Measurements from ENCODE around the gene NANS.
"Not testable (repeated sequence)": the region's sequence is repeated elsewhere in the genome, so short reads cannot be mapped to it uniquely, and the experiment has no call there.

The NANS gene

DNA sequence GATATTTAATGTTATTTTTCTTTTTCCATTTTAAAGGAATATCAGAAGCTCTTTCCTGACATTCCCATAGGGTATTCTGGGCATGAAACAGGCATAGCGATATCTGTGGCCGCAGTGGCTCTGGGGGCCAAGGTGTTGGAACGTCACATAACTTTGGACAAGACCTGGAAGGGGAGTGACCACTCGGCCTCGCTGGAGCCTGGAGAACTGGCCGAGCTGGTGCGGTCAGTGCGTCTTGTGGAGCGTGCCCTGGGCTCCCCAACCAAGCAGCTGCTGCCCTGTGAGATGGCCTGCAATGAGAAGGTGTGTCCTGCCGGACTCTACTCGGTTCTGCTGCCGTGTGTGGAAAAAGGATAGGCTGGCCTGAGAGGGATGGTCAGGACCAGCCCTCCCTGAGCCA is 24.2 kb downstream of the NANS start:
- no peak for DNase-seq

DNA sequence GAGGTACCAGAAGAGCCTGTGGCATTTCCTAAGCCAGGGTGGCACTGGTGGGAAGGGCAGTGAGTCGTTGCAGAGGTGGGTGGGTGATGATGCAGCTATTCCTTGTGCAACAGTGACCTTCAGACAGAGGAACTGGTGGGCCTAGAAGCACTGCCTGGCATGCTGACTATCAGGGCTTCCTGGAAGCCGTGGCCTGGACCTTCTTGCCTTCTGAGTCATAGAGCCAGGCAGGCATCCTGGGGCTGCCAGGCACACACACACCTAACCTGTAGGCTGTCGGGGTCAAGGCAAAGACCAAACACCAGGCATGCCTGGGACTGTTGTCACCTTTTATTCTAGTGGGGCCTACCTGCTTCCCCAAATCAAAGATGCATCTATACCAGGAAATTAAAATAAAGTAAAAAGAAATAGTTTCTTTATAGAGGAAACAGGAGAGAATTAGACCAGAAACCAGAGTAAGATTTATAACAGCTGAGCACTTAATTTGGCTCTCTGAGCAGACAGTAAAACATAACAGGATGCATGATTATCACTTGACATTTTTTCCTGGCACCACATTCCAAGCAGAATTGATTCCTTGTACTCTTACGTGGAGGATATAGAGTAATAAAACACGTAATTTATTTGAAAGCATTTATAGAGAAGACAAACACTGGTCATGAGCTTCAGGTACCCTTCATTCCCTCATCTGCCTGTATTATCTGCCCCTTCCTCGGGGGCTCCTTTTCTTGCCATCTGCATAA is 25.1 kb downstream of the NANS start:
- DNase-seq, result no peak

DNA sequence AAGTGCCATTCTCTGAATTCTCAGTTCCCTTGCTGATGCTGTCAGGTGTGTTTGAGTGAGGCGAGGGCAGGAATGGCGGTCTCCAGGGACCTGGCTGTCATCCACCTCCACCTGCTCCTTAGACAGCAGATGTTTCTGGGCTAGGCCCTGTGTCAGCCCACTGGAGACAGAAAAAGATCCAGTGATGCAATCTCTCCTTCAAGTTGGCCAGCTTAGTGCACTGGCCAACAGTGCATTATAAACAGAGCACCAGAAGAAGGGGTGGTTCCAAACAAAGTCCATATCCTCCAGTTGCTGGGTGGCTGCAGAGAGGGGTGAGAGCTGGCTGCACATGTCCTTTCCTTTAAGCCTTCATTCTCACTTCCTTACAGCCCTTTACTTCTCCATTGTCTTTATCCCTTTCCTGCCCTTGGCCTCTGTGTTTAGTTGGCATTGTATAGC is 26.5 kb downstream of the NANS start:
- no peak for DNase-seq

DNA sequence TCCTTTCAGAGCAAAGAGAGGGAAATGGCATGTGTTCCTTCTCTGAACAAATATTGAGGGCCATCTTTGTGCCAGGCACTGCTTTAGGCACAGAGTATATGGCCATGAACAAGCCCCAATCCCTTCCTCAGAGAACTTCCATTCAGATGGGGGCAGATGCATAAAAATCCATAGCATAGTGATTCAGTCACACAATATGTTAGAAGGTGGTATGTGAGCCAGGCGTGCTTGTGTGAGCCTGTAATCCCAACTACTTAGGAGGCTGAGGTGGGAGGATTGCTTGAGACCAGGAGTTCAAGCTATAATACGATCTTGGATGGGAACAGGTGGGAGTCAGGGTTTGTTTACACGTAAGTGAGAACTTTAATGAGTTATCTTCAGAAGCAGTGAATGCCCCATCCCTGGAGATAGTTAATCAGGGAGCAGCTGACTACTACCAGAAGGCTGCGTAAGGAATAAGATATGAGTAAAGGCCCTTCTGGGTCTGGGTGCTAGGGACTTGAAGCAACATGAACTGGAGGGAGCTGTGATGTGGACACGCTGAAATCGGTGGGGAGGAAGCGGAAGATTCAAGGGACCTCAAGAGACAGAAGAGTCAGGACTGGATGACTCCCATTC is 27.1 kb downstream of the NANS start:
- no peak for DNase-seq

DNA sequence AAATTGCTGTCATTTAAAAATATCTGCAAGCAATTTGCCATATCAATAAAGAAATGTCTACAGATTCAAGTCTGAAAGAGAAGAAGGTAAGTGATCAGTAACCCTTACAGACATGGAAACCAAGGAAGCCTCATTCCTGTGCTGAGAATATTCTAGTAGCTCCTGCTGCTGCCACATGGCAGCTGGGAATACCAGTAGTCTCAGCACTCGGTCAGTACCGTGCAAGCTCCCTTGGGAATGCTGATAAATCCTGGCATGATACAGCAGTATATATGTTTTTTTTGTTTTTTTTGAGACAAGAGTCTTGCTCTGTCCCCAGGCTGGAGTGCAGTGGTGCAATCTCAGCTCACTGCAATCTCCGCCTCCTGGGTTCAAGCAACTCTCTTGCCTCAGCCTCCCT is 27.9 kb downstream of the NANS start:
- no peak for DNase-seq

DNA sequence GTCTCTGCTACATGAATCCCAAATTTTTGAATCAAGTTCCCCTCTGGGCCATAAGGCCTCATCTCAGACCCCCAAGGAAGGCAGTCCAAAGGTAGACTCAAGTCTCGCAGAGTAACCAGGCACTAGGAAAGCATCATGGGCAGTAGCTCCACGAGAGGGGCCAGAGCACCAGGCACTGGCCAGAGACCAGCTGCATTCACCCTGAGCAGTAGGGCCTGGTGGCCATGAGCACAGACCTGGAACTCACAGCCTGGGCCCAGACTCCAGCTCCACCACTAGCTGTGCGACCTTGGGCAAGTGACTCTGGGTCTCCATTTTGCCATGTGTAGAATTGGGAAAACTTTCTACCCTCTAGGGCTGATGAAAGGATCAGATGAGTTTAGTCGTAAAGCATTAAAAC is 28.5 kb downstream of the NANS start:
- DNase-seq, result no peak

DNA sequence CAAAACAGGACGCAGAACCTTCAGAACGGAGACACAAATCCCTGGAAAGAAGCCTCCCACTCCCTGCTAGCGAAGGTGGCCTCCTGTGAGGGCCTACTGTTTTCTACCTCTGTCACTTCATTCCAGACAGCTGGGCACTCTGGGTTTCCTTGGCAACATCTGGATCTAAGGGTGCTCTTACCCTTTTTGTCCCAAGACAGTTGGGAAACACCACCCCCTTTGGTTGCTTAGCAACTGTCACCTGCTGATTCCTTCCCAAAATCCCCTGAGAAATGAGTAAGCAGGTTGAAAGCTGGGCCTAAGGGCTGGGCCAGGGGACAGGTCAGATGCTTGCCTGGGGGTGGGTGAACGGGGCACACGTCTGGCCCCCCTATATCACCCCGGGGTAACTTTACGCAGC is 29.4 kb downstream of the NANS start:
- DNase-seq, result peak; percentile 79

DNA sequence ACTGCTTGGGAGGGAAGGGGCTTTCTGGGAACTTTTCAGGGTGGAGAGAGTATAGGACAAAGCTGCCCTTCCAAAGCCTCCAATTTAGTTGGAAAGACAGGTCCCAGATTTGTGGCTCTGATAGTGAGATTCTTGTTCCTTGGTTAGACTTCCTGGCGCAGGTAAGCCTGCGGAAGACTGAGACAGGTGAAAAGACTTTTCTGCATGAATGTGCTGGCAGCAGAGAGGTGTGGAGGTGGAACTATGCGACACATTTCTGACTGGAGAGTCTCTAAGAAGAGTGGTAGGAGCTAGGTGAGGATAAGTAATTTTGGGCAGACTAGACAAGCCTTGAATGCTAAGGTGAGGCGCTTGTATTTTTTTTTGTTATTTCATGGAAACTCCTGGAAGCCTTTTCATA is 29.9 kb downstream of the NANS start:
- no peak for DNase-seq

DNA sequence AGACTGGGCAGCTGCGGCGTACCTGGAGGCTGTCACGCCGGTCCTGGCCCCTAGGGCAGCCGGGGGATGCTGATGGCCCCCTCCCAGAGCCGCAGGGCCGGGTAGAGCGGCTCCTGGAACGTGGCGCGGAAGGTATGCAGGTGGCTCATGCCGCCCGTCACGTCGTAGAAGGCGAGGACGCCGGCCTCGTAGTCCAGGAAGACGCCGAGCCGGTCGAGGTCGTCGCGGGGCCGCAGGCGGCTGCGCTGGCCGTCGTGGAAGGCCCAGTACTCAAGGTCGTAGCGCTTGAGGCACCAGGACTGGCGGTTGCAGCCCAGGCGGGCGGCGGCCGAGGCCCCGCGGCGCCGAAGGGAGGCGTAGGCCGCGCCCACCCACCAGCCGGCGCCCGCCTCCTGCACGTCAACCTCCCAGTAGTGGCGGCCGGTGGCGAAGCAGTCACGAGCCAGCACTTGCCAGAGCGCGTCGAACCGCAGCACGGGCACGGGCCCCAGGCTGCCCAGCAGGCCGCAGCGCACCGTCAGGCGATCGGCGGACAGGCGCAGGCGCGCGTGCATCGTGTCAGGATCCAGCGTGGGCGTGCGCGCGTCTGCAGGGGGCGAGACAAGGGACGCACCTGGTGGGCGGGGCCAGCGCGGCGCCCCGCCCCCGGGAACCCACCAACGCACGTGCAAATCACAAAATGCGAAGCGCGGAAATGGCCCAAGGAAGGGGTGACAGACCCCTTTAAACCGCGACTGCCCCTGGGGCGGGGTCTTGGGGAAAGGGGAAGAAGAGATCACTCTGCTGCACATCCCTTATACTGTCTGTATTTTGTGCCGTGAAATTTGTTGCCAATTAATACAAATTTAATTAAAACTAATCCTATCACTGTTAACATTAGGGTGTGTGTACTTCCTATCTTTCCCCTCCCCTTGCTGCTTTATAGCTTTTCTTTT is 31.2 kb downstream of the NANS start:
- DNase-seq, result no peak

DNA sequence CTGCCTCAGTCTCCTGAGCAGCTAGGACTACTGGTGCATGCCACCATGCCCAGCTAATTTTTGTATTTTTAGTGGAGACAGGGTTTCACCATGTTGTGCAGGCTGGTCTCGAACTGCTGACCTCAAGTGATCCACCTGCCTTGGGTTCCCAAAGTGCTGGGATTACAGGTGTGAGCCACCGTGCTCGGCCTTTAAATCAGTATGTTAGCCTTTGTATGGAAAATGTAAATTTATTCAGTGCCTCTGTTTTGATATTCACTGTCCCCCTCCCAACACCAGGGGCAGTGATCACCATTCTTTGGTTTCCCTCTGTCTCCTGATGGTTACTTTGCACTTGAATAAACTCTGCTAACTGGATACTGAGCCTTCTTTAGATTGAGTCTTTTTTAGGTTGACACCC is 34.1 kb downstream of the NANS start:
- not testable (repeated sequence) for DNase-seq

DNA sequence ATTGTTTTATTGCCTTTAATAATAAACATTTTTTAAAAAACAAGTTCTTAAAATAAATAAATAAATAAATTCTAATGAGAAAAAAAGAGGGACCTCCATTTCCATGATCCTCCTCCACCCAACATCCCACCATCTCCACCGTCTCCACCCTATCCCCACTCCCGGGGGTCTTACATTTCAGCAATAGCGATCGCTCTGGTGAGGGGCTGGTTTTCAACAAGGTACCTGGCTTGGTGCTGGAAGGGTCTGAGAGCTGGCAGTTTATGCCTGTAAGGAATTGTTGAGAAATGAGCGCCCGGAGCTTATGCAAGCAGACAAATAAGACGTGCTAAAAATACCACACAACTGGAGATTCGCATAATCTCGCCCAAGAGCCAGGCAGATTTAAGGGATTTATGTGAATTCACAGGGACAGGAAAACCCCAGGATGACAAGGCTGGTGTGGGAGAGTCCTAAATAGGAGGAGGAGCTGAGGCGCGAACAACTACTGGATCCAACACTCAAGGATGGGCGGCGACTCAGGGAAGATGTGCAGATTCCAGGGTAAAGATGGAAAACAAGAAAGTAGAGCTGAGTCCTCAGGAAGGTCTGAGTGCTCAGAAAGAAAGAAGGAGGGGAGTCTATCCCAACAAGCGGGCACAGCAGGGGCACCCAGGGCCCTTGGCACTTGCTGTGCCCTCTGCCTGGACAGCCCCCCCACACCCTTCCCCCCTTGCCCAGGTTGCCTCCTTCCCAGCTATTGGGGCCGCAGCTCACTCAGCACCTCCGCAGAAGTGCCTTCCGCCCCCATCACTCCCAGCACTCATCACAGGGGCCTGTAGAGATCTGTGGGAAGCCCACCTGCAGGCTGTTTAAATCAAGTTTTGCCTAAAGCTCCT is 35.4 kb downstream of the NANS start:
- DNase-seq, result no peak

DNA sequence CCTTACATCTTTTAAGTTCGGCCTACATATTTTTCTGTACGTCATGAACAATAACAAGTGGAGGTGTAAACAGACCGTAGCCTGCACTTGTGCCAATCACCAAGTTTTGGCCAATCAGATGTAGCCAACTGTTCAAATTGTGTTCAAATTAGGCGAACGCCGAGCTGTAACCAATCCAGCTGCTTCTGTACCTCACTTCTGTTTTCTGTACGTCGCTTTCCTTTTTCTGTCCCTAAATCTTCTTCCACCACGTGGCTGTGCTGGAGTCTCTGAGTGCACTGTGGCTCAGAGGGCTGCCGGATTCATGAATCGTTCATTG is 36.0 kb downstream of the NANS start:
- no peak for DNase-seq

DNA sequence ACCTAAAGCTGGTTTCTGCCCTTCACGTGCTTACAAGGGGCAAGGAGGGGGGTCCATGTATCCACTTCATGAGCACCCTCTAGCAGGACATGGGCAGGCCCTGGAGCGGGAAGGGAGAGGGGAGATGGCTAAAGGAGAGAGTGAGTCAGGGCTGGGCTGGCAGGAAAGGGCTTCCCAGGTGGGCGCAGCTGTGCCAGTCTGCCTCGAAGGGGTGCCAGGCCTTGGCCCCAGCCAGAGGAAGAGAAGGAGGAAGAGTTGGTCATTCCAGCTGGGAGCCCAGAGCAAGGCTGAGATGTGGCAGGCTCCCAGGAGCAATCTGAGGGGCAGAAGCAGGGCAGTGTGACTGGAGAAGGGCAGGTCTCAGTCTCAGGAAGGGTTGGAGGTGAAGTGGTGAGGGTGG is 37.8 kb downstream of the NANS start:
- no peak for DNase-seq

DNA sequence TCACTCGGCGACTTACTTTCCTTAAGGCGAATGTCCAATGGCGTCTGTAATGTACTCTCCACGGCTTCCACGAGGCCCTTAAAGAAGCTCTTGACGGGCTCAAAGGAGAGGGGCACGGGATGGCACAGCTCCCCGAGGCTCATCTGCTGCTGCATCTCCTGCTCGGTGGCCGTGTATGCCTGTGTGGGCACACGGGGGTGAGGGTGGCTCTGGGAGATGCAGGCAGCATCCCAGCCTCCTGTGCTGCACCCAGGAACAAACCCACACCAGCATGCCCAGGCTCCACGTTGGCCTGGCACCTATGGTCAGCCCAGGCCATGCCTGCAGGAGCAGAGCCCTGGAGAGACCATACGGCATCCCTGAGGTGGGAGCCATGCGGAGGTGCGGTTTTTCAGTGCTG is 38.3 kb downstream of the NANS start:
- DNase-seq, result no peak

DNA sequence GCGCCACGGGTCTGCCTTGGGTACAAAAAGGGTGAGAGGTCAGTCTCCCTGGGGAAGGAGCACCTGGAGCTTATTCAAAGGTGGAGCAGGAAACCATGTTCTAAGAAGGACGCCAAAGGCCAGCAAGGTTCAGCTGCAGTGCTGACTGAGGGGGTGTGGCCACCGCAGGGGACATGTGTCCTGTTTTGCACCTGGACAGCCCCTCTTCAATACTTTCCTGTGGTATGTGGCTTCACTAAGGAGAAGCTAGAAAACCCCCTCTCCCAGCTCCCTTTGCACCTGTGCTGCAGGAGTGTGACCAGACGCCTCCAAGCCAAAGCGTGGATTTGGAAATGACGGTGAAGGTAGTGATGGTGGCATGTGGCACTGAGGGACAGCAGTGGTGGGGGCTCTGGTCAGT is 38.9 kb downstream of the NANS start:
- DNase-seq, result no peak

DNA sequence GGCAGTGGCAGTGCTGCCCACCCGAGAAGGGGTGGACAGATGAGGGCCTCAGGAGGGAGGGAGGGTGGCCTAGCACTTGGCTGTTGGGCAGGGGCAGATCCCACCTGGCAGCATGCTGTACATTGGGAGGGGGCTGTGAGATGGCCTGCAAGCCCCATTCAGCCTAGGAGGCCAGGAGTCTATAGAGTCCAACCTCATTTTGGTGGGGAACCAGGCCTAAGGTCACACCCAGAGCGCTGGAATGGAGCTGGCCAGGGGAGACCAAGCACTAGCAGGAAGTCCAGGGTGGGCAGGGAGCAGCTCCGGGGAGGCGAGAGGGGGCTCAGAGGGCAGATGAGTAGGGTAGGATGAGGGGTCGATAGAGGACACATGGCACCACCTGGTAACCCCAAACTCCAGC is 39.6 kb downstream of the NANS start:
- no peak for DNase-seq

DNA sequence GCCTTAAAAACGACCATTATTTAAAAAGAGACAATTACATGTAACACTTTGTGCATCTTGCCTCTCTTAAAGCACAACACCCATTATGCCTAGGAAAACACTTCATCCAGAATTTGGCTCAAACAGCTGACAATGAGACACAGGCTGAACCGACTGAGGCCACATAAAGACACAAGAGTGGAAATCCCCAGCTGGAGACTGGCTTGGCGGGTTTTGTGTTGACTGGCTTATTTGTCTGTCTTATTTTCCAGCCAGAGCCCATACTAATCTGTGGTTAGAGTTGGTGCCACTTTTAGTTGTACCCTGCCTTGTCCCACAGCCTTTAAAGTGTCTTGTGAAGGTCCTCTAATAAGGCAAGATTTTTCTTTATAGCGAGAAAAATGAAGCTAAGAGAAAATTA is 41.3 kb downstream of the NANS start:
- no peak for DNase-seq

DNA sequence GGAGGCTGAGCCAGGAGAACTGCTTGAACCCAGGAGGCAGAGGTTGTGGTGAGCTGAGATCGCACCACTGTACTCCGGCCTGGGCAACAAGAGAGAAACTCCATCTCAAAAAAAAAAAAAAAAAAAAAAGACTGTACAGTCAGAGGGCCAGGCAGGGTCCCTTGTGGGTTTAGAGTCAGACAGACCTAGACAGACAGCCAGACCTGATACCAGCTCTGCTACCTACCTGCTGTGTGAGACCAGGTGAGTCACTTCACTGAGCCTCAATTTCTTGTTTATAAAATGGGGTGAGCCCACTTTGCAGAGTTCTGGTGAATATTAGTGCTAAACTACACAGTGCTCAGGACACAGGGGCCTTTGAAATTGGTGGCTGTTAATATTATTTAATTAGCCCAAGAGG is 42.8 kb downstream of the NANS start:
- DNase-seq, result no peak

DNA sequence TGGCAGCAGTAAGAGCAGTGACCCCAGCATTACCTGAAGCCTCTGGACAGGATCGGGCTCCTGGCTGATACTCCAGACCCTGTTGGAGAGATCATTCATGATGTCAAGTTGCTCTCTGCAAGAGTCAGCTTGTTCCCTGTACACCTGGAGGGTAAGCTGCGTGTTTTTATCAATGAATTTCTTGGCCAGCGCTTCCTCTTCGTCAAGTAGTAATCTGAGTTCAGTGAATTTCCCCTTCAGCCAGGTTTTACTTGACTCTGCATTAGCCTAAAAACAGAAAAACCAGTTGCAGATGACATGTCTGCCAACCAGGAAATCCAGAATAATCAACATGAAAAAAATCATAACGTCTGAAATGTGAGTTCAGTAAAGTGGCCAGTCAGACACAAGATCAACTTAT is 43.4 kb downstream of the NANS start:
- no peak for DNase-seq

DNA sequence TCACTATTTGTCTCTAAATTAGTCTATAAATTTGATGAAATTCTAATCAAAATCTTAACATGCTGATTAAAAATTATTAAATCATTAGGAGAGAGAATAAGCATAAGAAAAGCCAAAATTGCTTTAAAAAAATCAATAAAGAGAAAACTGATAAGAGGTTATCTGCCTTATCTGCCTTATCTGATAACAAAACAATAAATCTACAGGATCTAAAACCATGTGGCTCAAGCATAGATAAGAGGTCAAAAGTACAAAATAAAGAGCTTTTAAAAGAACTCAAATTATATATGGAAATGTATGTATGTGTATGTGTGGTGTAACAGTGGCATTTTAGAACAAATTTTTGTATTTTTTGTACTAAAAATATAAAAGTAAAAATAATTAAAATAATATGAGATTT is 43.9 kb downstream of the NANS start:
- no peak for DNase-seq

DNA sequence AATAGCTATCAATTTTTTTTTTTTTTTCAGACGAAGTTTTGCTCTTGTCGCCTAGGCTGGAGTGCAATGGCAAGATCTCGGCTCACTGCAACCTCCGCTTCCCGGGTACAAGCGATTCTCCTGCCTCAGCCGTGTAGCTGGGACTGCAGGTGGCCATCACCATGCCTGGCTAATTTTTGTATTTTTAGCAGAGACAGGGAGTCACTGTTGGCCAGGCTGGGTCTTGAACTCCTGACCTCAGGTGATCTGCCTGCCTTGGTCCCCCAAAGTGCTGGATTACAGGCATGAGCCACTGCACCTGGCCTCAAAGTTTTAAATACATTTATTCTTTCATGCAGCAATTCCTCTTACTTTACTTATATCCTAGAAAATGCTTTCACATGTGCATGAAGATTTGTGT is 44.9 kb downstream of the NANS start:
- no peak for DNase-seq

DNA sequence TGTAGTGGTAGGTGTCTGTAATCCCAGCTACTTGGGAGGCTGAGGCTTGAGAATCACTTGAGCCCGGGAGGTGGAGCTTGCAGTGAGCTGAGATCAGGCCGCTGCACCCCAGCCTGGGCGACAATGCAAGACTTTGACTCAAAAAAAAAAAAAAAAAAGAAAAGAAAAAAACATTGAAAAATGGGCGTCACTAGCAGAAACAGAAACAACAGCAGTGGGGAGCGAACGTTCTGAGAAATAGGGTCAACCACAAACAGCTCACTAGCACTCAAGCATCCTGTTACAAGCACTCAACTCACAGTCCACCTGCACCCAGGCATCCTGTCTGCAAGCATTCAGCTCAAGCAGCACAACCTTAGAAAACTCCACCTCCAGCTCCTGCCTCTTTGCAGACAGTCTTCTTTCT is 45.3 kb downstream of the NANS start:
- DNase-seq, result peak; percentile 13

DNA sequence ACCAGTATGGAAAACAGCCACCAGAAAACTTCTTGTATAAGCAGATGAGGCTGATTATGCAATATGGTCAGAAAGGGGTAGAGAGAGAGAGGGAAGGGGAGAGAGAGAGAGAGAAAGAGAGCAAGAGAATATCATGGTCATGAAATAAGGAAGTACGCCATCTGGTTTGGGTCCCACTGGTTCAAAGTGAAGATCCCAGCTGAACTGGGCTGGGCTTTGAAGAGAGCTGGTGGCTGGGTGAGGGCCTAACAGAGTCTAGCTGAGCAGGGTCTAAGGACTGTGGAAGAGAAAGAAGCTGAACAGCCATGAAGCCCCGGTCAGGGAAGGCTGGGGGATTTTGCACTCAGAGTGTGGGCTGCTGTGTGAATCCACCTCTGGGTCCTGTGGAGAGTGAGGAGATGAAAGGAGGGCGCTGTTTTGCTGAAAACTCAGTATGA is 47.9 kb downstream of the NANS start:
- DNase-seq, result no peak
